Astrocyte of the cerebellum (primary cell): ENCODE results near the gene PPP2R2D.

Experiments
- DNase-seq: peaks from one replicate; pipeline ENCODE4 v3.0.0-alpha.2; 2011; ENCODE audit warnings: low read depth
- H3K4me3 ChIP-seq: 2 replicates; pipeline ENCODE4 v1.5.1; 2011; ENCODE audit warnings: mild to moderate bottlenecking, low read depth, low read length, moderate library complexity
- in situ Hi-C: cut with HindIII; loops from 2 replicates; pipeline ENCODE4 v1.10.0; 2017; ENCODE audit warnings: low sequenced_read_pairs
- TF ChIP-seq, protein P1 (sequence below): IDR thresholded peaks from 2 replicates; pipeline ENCODE4 v1.5.1; 2012; ENCODE audit warnings: low read length, low read depth, moderate library complexity, mild to moderate bottlenecking; ENCODE audit errors: missing control alignments

Gene PPP2R2D

DNA sequence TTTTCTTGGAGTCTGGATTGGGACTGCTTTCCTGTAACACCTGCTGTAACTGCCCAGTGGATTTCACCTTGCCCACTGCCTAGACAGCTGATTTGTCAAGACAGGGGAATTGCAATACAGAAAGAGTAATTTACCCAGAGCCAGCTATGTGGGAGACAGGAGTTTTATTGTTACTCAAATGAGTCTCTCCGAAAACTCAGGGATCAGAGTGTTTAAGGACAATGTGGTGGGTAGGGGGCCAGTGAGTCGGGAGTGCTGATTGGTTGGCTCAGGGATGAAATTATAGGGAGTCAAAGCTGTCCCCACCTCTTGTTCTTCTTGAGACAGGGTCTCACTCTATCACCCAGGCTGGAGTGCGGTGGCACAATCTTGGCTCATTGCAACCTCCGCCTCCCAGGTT lies 106.2 kb downstream of the PPP2R2D start:
- H3K4me3 ChIP-seq, result no peak overlapping the region
- in situ Hi-C loops, result no loop called here
- no peak for DNase-seq
- TF ChIP-seq, protein P1, sequence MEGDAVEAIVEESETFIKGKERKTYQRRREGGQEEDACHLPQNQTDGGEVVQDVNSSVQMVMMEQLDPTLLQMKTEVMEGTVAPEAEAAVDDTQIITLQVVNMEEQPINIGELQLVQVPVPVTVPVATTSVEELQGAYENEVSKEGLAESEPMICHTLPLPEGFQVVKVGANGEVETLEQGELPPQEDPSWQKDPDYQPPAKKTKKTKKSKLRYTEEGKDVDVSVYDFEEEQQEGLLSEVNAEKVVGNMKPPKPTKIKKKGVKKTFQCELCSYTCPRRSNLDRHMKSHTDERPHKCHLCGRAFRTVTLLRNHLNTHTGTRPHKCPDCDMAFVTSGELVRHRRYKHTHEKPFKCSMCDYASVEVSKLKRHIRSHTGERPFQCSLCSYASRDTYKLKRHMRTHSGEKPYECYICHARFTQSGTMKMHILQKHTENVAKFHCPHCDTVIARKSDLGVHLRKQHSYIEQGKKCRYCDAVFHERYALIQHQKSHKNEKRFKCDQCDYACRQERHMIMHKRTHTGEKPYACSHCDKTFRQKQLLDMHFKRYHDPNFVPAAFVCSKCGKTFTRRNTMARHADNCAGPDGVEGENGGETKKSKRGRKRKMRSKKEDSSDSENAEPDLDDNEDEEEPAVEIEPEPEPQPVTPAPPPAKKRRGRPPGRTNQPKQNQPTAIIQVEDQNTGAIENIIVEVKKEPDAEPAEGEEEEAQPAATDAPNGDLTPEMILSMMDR, result no peak

DNA sequence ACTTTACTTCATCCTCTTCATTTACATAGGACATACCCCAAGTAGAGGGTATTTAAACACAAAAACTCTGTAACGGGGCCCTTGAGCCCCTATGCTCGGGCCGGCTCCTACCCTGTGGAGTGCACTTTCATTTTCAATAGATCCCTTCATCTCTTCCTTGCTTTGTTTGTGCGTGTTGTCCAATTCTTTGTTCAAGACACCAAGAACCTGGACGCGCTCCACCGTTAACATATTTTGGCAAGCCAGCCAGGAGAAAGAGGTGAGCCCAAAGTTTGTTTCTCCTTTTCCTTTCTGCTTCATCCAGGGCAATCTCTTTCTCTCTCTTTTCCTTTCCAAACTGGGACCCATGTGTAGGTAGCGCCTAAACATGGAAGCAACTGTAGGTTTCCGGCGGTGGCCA lies 106.9 kb downstream of the PPP2R2D start:
- DNase-seq, result no peak
- no peak overlapping the region for H3K4me3 ChIP-seq
- in situ Hi-C loops, result no loop called here
- TF ChIP-seq, protein P1, result no peak
